Measurements from ENCODE around the gene DNAJB2. TPM values are rescaled to one million over a fixed set of nuclear protein-coding genes. Genes with fewer than 3 reads are reported as not detected.
"Not testable (repeated sequence)": the region's sequence is repeated elsewhere in the genome, so short reads cannot be mapped to it uniquely, and the experiment has no call there.

DNAJB2 gene
- total RNA-seq, 6 experiments from 2014 or later = 39.7 to 45.4 (median 41.5) TPM

GRCh38 chr2:219308142-219309101 is 29.3 kb downstream of the DNAJB2 start:
- peaks cover 14% of the 10 kb centered on the region for H3K4me1 Mint-ChIP-seq (ENCODE audit: low read depth)
- peak; percentile 62 for DNase-seq
- no peaks in the 10 kb centered on the region; the same call in 1 of the 2 replicates for H3K36me3 Mint-ChIP-seq (ENCODE audit: low read depth)
- no peaks in the 10 kb centered on the region for H3K9me3 Mint-ChIP-seq
- peak overlapping the region; percentile 86 for H3K4me3 Mint-ChIP-seq
- peak overlapping the region; percentile 32 for H3K27ac Mint-ChIP-seq
- TF ChIP-seq CTCF (IDR thresholded peaks at IDR 0.05) = no peak
- peaks cover 21% of the 10 kb centered on the region for H3K27me3 Mint-ChIP-seq (ENCODE audit: insufficient read depth)

GRCh38 chr2:219309278-219309677 is 30.1 kb downstream of the DNAJB2 start, which contains the start of gene PTPRN:
TSS of gene PTPRN (minus strand) at chr2:219309401. CDS start at chr2:219309332, 69 bp downstream.
- no peaks in the 10 kb centered on the region; the same call in 1 of the 2 replicates for H3K36me3 Mint-ChIP-seq (ENCODE audit: low read depth)

GRCh38 chr2:219312683-219313263 is 33.6 kb downstream of the DNAJB2 start:
- not testable (repeated sequence) for H3K4me3 Mint-ChIP-seq; H3K36me3 Mint-ChIP-seq (ENCODE audit: low read depth)
- peaks cover 22% of the 10 kb centered on the region for H3K27me3 Mint-ChIP-seq (ENCODE audit: insufficient read depth)

More at GRCh38 chr2:219309278-219309677, 30.1 kb downstream of the DNAJB2 start, which contains the start of gene PTPRN:
- Mint-ChIP-seq H3K9me3 (no peaks in the 10 kb centered on the region), H3K4me3 (peak within 1 kb of the TSS; percentile 86), H3K27ac (peak within 1 kb of the TSS; percentile 32), H3K4me1 (ENCODE audit: low read depth) (peaks cover 14% of the 10 kb centered on the region), H3K27me3 (ENCODE audit: insufficient read depth) (peaks cover 22% of the 10 kb centered on the region)
- no peak for TF ChIP-seq CTCF (IDR thresholded peaks at IDR 0.05)
- no peak for DNase-seq

GRCh38 chr2:219314804-219315468 is 35.8 kb downstream of the DNAJB2 start:
- TF ChIP-seq CTCF (IDR thresholded peaks at IDR 0.05) = no peak
- H3K9me3 Mint-ChIP-seq = no peaks in the 10 kb centered on the region
- DNase-seq = peak; percentile 24
- no peaks in the 10 kb centered on the region; the same call in 1 of the 2 replicates for H3K36me3 Mint-ChIP-seq (ENCODE audit: low read depth)
- H3K4me3 Mint-ChIP-seq = no peak overlapping the region
- H3K4me1 Mint-ChIP-seq (ENCODE audit: low read depth) = no peaks in the 10 kb centered on the region
- no peak overlapping the region for H3K27ac Mint-ChIP-seq
- peaks cover 18% of the 10 kb centered on the region for H3K27me3 Mint-ChIP-seq (ENCODE audit: insufficient read depth)

More at GRCh38 chr2:219312683-219313263, 33.6 kb downstream of the DNAJB2 start:
- not testable (repeated sequence) for DNase-seq, H3K9me3 Mint-ChIP-seq, H3K27ac Mint-ChIP-seq
- peaks cover 10% of the 10 kb centered on the region for H3K4me1 Mint-ChIP-seq (ENCODE audit: low read depth)

GRCh38 chr2:219323434-219323833 is 44.3 kb downstream of the DNAJB2 start:
- DNase-seq = no peak
- no peaks in the 10 kb centered on the region for H3K36me3 Mint-ChIP-seq (ENCODE audit: low read depth)
- no peaks in the 10 kb centered on the region for H3K9me3 Mint-ChIP-seq
- no peak for TF ChIP-seq CTCF (IDR thresholded peaks at IDR 0.05)
- no peaks in the 10 kb centered on the region for H3K4me1 Mint-ChIP-seq (ENCODE audit: low read depth)
- H3K27me3 Mint-ChIP-seq (ENCODE audit: insufficient read depth) = peaks cover 39% of the 10 kb centered on the region
- no peak overlapping the region for H3K27ac Mint-ChIP-seq
- H3K4me3 Mint-ChIP-seq = no peak overlapping the region
